DMS79 treated with DMSO at 0.1 percent for 48 hours (cell line): ENCODE results near the gene SART1.
"Not testable (repeated sequence)": the region's sequence is repeated elsewhere in the genome, so short reads cannot be mapped to it uniquely, and the experiment has no call there.

Experiments
- DNase-seq: peaks from one replicate; lab custom pipeline; 2025; lab: John Stamatoyannopoulos, UW

The SART1 gene

DNA sequence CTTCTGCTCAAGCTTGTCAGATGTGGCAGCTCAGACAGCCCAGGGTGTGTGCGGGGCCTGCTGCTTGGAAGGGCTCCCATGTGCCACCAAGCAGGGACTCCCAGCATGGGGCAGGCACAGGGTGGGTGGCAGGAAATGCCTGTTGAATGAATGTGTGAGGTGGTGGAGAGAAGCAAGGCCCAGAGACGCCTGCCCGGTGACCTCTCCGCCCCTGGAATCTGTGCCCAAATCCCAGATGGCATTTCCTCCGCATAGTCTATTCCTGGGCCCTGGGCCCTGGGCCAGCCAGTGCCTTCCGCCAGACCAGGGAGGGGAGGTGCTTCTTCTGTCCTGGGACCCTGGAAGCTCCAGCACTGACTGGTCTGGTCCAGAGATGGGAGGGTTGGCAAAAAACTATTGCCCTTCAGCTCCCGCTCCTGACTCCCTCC, 53.9 kb downstream of the SART1 start:
- no peak for DNase-seq

DNA sequence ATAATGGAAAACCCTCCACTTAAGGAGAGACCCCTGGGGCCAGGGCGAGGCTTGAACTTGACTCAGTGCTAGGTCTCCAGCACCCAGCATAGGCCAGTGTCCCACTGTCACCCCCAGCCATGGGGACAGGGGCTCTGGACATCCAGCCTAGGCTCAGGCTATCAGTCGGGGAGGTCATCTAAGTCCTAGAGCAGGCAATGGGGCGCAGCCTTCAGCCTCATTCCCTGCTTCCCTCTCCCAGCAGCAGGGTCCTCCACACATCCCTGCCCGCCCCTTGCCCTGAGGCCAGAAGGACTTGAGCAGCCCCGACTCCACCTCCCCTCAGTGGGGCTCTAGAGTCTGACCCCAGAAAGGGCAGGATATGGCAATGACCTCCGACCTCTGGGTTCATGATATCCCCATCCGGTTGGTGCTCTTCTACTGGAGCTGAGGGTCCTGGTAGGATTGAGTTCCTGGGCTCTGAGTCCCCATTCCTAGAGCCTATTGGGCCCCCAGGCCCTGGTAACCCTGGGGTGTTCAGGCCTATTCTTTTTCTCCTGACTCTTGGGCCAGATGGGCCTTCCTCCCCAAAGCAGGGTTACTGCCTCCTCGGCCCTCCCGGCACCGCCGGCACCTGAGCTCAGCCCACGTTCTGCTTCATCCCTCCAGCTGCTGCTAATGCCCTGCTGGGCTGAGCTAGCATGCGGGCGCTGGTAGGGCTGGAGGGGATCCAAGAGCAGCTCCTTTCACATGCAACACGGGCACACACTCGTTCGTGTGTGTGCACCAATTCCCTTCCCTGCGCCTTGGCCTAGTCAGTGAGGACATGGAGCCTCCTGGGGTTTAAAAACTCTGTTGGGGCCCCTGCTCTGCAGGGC, 54.6 kb downstream of the SART1 start:
- DNase-seq, result no peak

DNA sequence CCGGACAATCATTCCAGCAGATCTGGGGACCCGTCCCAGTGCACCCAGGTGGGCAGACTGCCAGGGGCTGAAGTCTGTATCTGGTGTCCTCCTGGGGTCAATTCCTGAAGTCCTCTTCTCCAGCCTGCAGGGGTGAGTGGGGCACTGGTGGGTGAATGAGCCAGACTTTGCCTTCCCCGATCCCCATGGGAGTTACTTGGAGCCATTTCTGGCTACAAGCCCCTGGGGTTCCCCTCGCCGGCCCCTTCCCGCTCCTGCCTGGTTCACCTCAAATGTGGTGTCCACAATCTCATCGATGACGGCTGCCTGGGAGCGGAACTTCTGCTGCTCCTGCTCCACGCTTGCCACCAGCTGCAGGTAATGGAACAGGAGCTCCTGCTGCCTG, 55.3 kb downstream of the SART1 start:
- DNase-seq, result no peak

DNA sequence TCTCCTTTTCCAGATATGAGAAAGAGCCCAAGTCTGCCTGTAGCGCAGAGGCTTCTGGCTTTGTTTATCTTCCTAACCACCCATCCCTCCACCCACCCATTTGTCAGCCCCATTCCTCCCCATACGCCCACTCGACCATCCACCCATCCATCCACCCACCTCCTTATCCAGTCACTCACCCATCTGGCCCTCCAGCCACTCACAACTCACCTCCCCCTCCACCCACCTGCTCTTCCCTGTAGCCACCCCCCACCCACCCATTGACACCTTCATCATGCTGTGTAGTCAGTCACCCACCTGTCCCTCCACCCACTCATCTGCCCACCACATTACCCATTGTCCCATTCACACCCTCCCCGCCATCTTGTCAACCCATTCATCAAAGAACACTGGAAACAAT, 55.8 kb downstream of the SART1 start:
- no peak for DNase-seq

DNA sequence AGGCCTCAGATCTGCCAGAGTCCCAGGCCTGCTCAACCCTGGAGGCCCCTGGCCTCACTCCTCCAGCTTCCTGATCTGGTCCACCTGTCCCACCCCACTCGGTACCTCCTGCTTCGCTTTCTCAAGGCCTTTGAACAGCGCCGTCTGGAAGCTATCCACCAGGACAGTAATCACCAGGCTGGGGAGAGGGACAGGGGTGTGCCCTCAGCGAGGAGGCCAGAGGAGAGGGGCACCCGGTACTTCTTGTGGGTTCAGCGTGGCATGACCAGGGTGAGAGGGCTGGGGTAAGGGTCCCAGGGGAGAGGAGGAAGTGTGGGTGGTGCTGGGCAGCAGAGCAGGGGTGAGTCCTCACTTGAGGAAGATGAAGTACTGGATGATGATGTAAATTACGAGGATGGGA, 58.7 kb downstream of the SART1 start:
- DNase-seq, result no peak

DNA sequence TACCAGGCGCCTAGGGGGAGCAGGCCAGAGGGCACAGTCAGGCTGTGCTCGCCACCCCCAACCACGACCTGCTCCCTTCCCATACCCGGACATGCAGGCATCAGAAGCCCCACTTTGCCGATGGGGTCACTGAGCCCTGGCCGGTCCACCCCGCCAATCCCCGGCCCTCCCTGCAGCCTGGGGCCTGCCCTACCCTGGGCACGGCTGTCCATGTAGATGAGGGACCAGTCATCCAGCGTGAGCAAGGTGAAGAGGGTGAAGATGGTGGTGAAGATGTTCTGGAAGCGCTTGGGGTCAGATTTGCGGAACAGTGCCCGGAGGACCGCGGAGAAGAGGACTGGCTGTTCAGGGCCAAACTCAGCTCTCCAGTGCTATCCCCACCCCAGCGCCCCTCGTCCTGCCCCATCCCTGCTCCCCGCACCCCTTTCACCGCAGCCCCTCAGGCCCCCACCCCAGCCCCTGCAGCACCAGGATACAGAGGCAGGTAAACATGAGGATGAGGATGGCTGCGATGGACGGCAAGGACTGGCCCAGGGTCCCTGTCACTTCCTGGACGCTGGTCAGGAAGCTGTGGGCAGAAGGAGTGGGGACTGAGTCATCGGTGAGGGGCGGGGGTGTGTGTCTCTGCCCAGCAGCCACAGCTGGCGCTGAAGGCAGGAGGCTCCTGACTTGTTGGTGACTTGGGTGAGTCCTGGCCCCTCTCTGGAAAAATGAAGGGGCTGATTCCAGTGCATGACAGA, 59.3 kb downstream of the SART1 start:
- DNase-seq, result no peak

DNA sequence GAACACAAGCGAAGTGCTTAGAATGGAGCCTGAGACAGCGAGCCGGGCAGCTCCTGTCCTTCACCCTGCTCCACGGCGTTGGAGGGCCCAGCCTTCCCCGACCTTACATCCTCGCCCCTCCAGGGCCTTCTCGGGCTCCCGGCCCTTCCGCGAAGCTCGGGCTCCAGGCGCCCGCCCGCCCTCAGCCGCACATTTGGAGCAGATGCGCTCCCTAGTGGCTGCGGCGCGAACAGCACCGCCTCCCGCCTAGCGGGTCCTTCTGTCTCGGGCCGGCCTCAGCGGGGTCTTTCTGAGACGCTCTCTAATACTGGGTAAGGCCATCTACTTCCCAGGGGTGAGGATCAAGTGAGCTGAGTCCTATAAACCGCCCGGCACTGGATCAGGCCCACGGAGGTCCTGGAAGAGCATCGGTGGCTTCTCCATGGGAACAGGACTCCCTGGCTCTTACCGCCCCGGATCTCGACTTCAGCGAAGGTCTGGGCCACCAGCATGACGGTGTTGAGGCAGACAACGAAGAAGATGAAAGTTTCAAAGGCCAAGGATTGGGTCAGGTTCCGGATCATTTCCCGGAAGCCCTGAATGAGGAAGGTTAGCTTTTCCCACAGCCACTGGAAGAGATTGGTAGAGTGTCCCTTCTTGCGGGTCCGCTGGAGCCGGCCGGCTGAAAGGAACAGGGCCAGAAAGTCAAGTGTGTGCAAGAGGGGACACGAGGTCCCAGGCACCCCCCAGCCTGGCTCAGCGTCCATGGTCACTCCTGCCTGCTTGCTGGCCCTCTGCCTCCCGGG, 61.1 kb downstream of the SART1 start:
- DNase-seq, result peak; percentile 68

DNA sequence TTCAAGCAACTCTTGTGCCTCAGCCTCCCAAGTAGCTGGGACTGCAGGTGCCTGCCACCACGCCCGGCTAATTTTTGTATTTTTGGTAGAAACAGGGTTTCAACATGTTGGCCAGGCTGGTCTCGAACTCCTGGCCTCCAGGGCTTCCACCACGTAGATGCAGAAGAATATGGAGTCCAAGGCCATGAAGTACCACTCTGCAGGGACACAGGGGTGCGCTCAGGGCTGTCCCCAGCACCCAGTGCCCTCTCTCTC, 61.6 kb downstream of the SART1 start:
- DNase-seq, result not testable (repeated sequence)

DNA sequence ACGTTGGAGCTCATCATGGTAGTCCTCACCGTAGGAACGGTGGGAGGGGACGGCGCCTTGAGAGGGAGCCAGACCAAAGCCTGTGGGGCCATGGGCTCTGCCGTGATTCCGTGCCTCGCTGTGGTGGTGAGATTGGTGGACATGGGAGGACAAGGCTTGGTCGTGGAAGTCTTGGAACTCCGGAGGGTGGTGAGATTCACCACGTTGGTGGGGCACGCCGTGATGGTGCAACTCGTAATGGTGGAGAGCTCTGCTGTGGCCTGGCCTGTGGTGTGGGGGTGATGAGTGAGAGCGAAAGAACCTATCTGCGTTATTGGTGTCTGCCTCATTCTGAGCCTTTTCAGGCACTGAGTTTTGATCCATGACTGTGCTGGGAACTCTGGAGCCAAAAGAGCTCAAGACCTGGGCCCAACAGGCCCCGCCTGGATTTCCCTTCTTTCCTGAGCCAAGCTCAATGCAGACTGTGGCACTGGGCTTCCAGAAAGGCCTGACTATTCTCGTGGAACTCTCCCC, 64.5 kb downstream of the SART1 start, which contains the start of gene CATSPER1:
TSS of gene CATSPER1 (minus strand) at position 463 of the 513 bp plus-strand sequence. CDS start at position 363, 100 bp downstream.
- DNase-seq, result no peak
